SK-N-SH (cell line): ENCODE measurements around the gene CHSY1. TPM values are rescaled to one million over a fixed set of nuclear protein-coding genes. Genes with fewer than 3 reads are reported as not detected.

Experiments used
- CTCF ChIA-PET: fragments of 300-600, 350-600 bp; formaldehyde crosslinking; extraction: SDS; loops from one replicate; lab custom pipeline; 2021; lab: Yijun Ruan, JAX
- POLR2A ChIA-PET: fragments of 350-600 bp; sonication (Branson Sonifier 250); formaldehyde crosslinking; extraction: SDS; loops from one replicate; lab custom pipeline; 2020; ENCODE audit warnings: antibody characterized with exemption, inconsistent platforms; lab: Yijun Ruan, JAX
- DNase-seq: peaks from one replicate; pipeline ENCODE4 v3.0.0; 2012
- H2AFZ ChIP-seq: fragments of 200-600 bp; sonication (generic); 2 replicates; pipeline ENCODE4 v1.8.1; 2016; ENCODE audit warnings: antibody characterized with exemption, mild to moderate bottlenecking, low read depth
- H3F3A ChIP-seq: fragments of 200-600 bp; sonication (generic); replicated peaks from 2 replicates; pipeline ENCODE3; 2016; ENCODE audit warnings: antibody characterized with exemption, mild to moderate bottlenecking; ENCODE audit not compliant: insufficient read depth
- H3K27ac ChIP-seq, 2 experiments: fragments of 200-500 bp in 1 of 2; fragments of 200-600 bp in 1 of 2; sonication (Bioruptor generic) in 1 of 2; sonication (generic), shearing (Covaris generic) in 1 of 2; 2 replicates each; pipeline versions ENCODE4 v1.5.1 to v1.6.1; 2014 to 2016; ENCODE audit warnings: low read depth in 2 of 2, inconsistent platforms in 1 of 2, low read length in 1 of 2, mild to moderate bottlenecking in 1 of 2, mixed read lengths in 1 of 2
- H3K27me3 ChIP-seq: fragments of 200-600 bp; sonication (generic), shearing (Covaris generic); 2 replicates; pipeline ENCODE4 v1.6.1; 2016; ENCODE audit warnings: mixed run types; ENCODE audit not compliant: insufficient read depth
- H3K36me3 ChIP-seq, 2 experiments: fragments of 200-500 bp in 1 of 2; fragments of 200-600 bp in 1 of 2; sonication (Bioruptor generic) in 1 of 2; sonication (generic) in 1 of 2; replicated peaks in 1 of 2; 2 replicates each; pipeline versions ENCODE3 to v1.5.1; 2014 to 2016; ENCODE audit warnings: low read length in 1 of 2, mild to moderate bottlenecking in 1 of 2; ENCODE audit not compliant: insufficient read depth in 2 of 2, control insufficient read depth in 1 of 2
- H3K4me1 ChIP-seq, 2 experiments: fragments of 200-500 bp in 1 of 2; fragments of 200-600 bp in 1 of 2; sonication (Bioruptor generic) in 1 of 2; sonication (generic), shearing (Covaris generic) in 1 of 2; 2 replicates each; pipeline versions ENCODE4 v1.5.1 to v1.6.1; 2014 to 2016; ENCODE audit warnings: low read depth in 1 of 2, low read length in 1 of 2, mixed run types in 1 of 2; ENCODE audit not compliant: insufficient read depth in 2 of 2, control insufficient read depth in 1 of 2
- H3K4me2 ChIP-seq: fragments of 200-600 bp; sonication (generic), shearing (Covaris generic); 2 replicates; pipeline ENCODE4 v1.6.1; 2017; ENCODE audit warnings: mixed run types
- H3K4me3 ChIP-seq, 2 experiments: fragments of 200-500 bp in 1 of 2; fragments of 200-600 bp in 1 of 2; sonication (Bioruptor generic) in 1 of 2; sonication (generic), shearing (Covaris generic) in 1 of 2; 2 replicates each; pipeline versions ENCODE4 v1.5.1 to v1.8.1; 2014 to 2016; ENCODE audit warnings: low read depth in 2 of 2, inconsistent platforms in 1 of 2, low read length in 1 of 2, mild to moderate bottlenecking in 1 of 2, mixed read lengths in 1 of 2, moderate library complexity in 1 of 2
- H3K79me2 ChIP-seq: fragments of 200-600 bp; sonication (generic); 2 replicates; pipeline ENCODE4 v1.8.1; 2017; ENCODE audit warnings: mild to moderate bottlenecking; ENCODE audit not compliant: insufficient read depth
- H3K9ac ChIP-seq: fragments of 200-600 bp; sonication (generic); 2 replicates; pipeline ENCODE4 v1.6.1; 2017; ENCODE audit warnings: mixed run types
- H3K9me2 ChIP-seq: fragments of 200-600 bp; sonication (generic); 2 replicates; pipeline ENCODE4 v1.6.1; 2017; ENCODE audit warnings: mixed run types
- H3K9me3 ChIP-seq: fragments of 200-600 bp; sonication (generic); 2 replicates; pipeline ENCODE4 v1.6.1; 2017; ENCODE audit warnings: mixed run types, mild to moderate bottlenecking, moderate library complexity
- H4K20me1 ChIP-seq: fragments of 200-600 bp; sonication (generic); 2 replicates; pipeline ENCODE4 v1.6.1; 2017; ENCODE audit warnings: mild to moderate bottlenecking, mixed run types; ENCODE audit not compliant: insufficient read depth
- CHD2 ChIP-seq: fragments of 150-350 bp; IDR thresholded peaks from 2 replicates; pipeline ENCODE4 v1.6.1; 2018; ENCODE audit warnings: low read length; ENCODE audit not compliant: partially characterized antibody
- EP300 ChIP-seq, 2 experiments: IDR thresholded peaks; 2 replicates each; pipeline versions ENCODE4 v1.4.0 to v1.6.1; 2012; ENCODE audit warnings: borderline replicate concordance in 1 of 2, low read depth in 1 of 2, low read length in 1 of 2
- GATA2 ChIP-seq: sonication (generic); formaldehyde crosslinking; IDR thresholded peaks from 2 replicates; pipeline ENCODE4 v1.5.0; 2020; ENCODE audit warnings: mild to moderate bottlenecking, missing genetic modification reagents
- NRF1 ChIP-seq: IDR thresholded peaks from 2 replicates; pipeline ENCODE4 v1.6.1; 2012; ENCODE audit warnings: low read depth, mild to moderate bottlenecking, low read length
- RAD21 ChIP-seq: IDR thresholded peaks from 2 replicates; pipeline ENCODE4 v1.6.1; 2012; ENCODE audit warnings: mild to moderate bottlenecking, low read length
- RCOR1 ChIP-seq: fragments of 150-350 bp; IDR thresholded peaks from 2 replicates; pipeline ENCODE4 v1.6.1; 2017; ENCODE audit warnings: antibody characterized with exemption, low read length
- SMC3 ChIP-seq: IDR thresholded peaks from 2 replicates; pipeline ENCODE4 v1.6.1; 2012; ENCODE audit warnings: low read depth, low read length, improper control_type of control experiment
- TAF1 ChIP-seq: IDR thresholded peaks from 2 replicates; pipeline ENCODE4 v1.6.1; 2012; ENCODE audit warnings: low read depth, mild to moderate bottlenecking, low read length, moderate library complexity, borderline replicate concordance
- TCF12 ChIP-seq: IDR thresholded peaks from 2 replicates; pipeline ENCODE4 v1.4.0; 2012
- WGBS: methylation state at CpG from one replicate; pipeline ENCODE4 v1.1.6; 2017; ENCODE audit warnings: low lambda C conversion rate; 5-methylcytosine and 5-hydroxymethylcytosine counted together
- polyA plus RNA-seq, 3 experiments: library from polyadenylated mRNA; depleted of rRNA; stranded (reverse); fragments of >200 nt; gene quantifications; 2 replicates each; pipeline ENCODE4 v1.2.3, GENCODE V29; 2012
- TF ChIP-seq, protein P1 (sequence below): fragments of 200-600 bp; sonication (generic); IDR thresholded peaks from 2 replicates; pipeline ENCODE4 v1.6.1; 2017; ENCODE audit warnings: antibody characterized with exemption, mild to moderate bottlenecking, moderate library complexity

Gene CHSY1
- polyA plus RNA-seq, 1 of the 3 experiments (the other 2 are of a cell fraction): 15.7 TPM

DNA sequence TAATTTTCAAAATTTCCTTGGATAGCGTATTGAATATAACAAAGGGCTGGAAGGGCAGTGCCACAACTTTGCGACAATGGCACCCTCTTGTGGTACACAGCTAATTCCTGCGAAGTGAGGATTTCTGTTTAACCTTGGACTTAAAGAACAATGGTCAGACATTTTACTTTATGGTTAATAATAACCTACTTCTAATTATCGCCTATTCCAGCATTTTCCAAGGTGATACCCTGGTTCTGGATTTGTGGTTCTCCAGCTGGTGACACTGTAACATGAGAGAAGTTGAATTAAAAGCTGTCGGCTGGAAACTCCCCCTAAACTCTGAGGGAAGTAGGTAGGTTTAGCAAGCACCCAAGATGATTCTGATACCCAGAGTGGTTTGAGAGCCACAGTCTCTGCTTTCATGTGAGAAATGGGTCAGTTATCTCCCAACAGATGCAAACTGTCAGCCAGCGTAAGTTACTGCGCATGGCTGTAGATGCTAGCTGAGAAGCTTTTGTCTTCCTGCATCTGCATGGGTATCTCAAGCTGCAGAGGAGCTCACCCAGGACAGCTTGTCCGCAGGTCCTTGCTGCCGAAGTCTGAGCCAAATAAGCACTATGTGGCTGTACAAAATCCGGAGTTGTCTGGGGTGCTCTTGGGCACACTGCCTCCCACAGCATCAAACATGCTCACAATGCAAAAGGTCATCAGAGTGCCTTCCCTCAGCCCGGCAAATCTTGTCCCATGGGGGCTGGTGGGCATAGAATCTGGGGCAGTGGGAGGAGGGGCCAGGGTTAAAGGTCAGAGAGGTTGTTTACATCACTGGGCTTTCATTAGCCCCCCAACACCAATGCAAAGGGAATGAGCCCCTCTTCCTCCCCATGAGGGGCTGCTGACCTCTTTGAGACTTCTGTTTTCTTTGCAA, 6.6 kb upstream of the CHSY1 start:
- H3F3A ChIP-seq: peaks cover 4% of the 10 kb centered on the region
- H3K4me1 ChIP-seq: peaks cover 0 to 8% of the 10 kb centered on the region in 2 experiments; a peak in 1 of 4 replicates
- H3K4me3 ChIP-seq: peak overlapping the region in 1 of 2 experiments; percentile 34; a peak in 1 of 4 replicates
- H3K9ac ChIP-seq: no peak overlapping the region
- TF ChIP-seq RAD21 (peak; percentile 99), GATA2 (no peak), TAF1 (no peak), EP300 (IDR thresholded peaks at IDR 0.05; ENCODE audit: borderline replicate concordance in 1 of 2, low read depth in 1 of 2, low read length in 1 of 2) (0 out of 4 replicates have a peak, but pooled peaks of 1 of the 2 experiments have one; percentile 14), RCOR1 (0 out of 2 replicates have a peak, but pooled peaks have one; percentile 31), SMC3 (peak; percentile 94), CHD2 (no peak), NRF1 (0 out of 2 replicates have a peak, but pooled peaks have one; percentile 11)
- TF ChIP-seq, protein P1, sequence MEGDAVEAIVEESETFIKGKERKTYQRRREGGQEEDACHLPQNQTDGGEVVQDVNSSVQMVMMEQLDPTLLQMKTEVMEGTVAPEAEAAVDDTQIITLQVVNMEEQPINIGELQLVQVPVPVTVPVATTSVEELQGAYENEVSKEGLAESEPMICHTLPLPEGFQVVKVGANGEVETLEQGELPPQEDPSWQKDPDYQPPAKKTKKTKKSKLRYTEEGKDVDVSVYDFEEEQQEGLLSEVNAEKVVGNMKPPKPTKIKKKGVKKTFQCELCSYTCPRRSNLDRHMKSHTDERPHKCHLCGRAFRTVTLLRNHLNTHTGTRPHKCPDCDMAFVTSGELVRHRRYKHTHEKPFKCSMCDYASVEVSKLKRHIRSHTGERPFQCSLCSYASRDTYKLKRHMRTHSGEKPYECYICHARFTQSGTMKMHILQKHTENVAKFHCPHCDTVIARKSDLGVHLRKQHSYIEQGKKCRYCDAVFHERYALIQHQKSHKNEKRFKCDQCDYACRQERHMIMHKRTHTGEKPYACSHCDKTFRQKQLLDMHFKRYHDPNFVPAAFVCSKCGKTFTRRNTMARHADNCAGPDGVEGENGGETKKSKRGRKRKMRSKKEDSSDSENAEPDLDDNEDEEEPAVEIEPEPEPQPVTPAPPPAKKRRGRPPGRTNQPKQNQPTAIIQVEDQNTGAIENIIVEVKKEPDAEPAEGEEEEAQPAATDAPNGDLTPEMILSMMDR: peak; percentile 98
- DNase-seq: peak; percentile 66
- no peaks in the 10 kb centered on the region for H3K79me2 ChIP-seq
- 20% methylated on average over 9 of the region's 11 CpGs for WGBS
- H3K27me3 ChIP-seq: no peaks in the 10 kb centered on the region
- ChIA-PET CTCF (interaction anchor here (0.7 to 12.8 kb wide), 35 partner anchors 9 to 617 kb away, joined by 3 to 190 read pairs (median 5); no protein-coding TSS in a partner anchor), POLR2A (interaction anchor here (0.6 kb wide), 2 partner anchors 11 to 133 kb away, joined by 3 to 4 read pairs; no protein-coding TSS in a partner anchor)
- no peaks in the 10 kb centered on the region for H3K9me2 ChIP-seq
- H3K9me3 ChIP-seq: no peaks in the 10 kb centered on the region
- H2AFZ ChIP-seq: peak overlapping the region; percentile 80
- no peaks in the 10 kb centered on the region for H3K36me3 ChIP-seq
- no peak overlapping the region for H3K27ac ChIP-seq
- H4K20me1 ChIP-seq: no peaks in the 10 kb centered on the region
- no peak overlapping the region for H3K4me2 ChIP-seq

DNA sequence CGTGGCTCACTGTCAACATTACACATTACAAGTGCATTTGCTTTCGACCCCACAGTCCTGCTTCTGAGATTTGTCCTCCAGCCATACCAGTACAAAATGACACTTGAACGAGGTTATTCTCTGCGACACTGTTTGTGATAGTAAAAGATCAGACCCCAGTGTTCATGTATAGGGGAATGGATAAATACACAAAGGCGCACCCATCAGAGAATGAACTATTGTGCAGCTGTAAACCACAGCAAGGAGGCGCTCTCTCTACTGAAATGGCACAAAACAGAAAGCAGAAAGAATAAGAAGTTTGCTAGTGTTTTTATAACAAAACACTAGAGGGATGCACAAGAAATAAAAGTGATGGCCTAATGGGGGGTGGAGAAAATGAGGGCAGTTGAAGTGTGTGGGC, 4.9 kb upstream of the CHSY1 start:
- ChIA-PET CTCF (interaction anchor here (1.2 to 12.8 kb wide), 10 partner anchors 11 to 328 kb away, joined by 3 to 190 read pairs (median 24); no protein-coding TSS in a partner anchor), POLR2A (no interaction called here)
- WGBS: 87% methylated on average over 6 of the region's 6 CpGs
- no peaks in the 10 kb centered on the region for H3K36me3 ChIP-seq
- H3K9ac ChIP-seq: no peak overlapping the region
- H3K9me2 ChIP-seq: no peaks in the 10 kb centered on the region
- no peak overlapping the region for H3K4me2 ChIP-seq
- no peaks in the 10 kb centered on the region for H4K20me1 ChIP-seq
- H3K27ac ChIP-seq: no peak overlapping the region
- DNase-seq: no peak
- H3K4me1 ChIP-seq: peaks cover 0 to 12% of the 10 kb centered on the region in 2 experiments; a peak in 2 of 4 replicates
- H3K79me2 ChIP-seq: no peaks in the 10 kb centered on the region
- H3K4me3 ChIP-seq: no peak overlapping the region
- H3F3A ChIP-seq: peaks cover 4% of the 10 kb centered on the region
- H3K9me3 ChIP-seq: no peaks in the 10 kb centered on the region
- no peaks in the 10 kb centered on the region for H3K27me3 ChIP-seq
- no peak for TF ChIP-seq TCF12
- TF ChIP-seq, protein P1: peak; percentile 58
- H2AFZ ChIP-seq: no peak overlapping the region
